GM18526 (cell line): Measurements from ENCODE around the gene KRTAP5-4.

ENCODE experiments used
- POLR2A ChIP-seq: IDR thresholded peaks from 3 replicates; pipeline ENCODE4 v1.6.1; 2011; ENCODE audit not compliant: insufficient read length; ENCODE audit errors: extremely low read depth

Gene KRTAP5-4

GRCh38 chr11:1653541-1654387, 31.8 kb upstream of the KRTAP5-4 start:
- no peak for TF ChIP-seq POLR2A

- TF ChIP-seq POLR2A = no peak
Measured at GRCh38 chr11:1652771-1653540, 31.0 kb upstream of the KRTAP5-4 start.

GRCh38 chr11:1652442-1652770, 30.5 kb upstream of the KRTAP5-4 start:
- no peak for TF ChIP-seq POLR2A

- TF ChIP-seq POLR2A = no peak
Measured at GRCh38 chr11:1652026-1652425, 30.1 kb upstream of the KRTAP5-4 start.

- TF ChIP-seq POLR2A = no peak
Measured at GRCh38 chr11:1651411-1651980, 29.6 kb upstream of the KRTAP5-4 start.

- TF ChIP-seq POLR2A = no peak
Measured at GRCh38 chr11:1650918-1651262, 29.0 kb upstream of the KRTAP5-4 start.

- no peak for TF ChIP-seq POLR2A
Measured at GRCh38 chr11:1650034-1650917, 28.3 kb upstream of the KRTAP5-4 start.

- TF ChIP-seq POLR2A = no peak
Measured at GRCh38 chr11:1648653-1649420, 26.9 kb upstream of the KRTAP5-4 start.

GRCh38 chr11:1647901-1648652, 26.1 kb upstream of the KRTAP5-4 start:
- TF ChIP-seq POLR2A = no peak

- no peak for TF ChIP-seq POLR2A
Measured at GRCh38 chr11:1645357-1645821, 23.5 kb upstream of the KRTAP5-4 start.

GRCh38 chr11:1644601-1645356, 22.8 kb upstream of the KRTAP5-4 start:
- no peak for TF ChIP-seq POLR2A

- no peak for TF ChIP-seq POLR2A
Measured at GRCh38 chr11:1643146-1643690, 21.3 kb upstream of the KRTAP5-4 start.
